Measurements from ENCODE around the gene SLITRK3.
"Not testable (repeated sequence)": the region's sequence is repeated elsewhere in the genome, so short reads cannot be mapped to it uniquely, and the experiment has no call there.

The SLITRK3 gene

GRCh38 chr3:165191491-165191890 is 4.7 kb downstream of the SLITRK3 start:
- DNase-seq (ENCODE audit: low read depth): no peak

GRCh38 chr3:165188452-165188851 is 7.7 kb downstream of the SLITRK3 start:
- DNase-seq (ENCODE audit: low read depth): no peak

GRCh38 chr3:165185707-165186327 is 10.4 kb downstream of the SLITRK3 start:
- DNase-seq (ENCODE audit: low read depth): peak; percentile 43

GRCh38 chr3:165181556-165181955 is 14.6 kb downstream of the SLITRK3 start:
- no peak for DNase-seq (ENCODE audit: low read depth)

- DNase-seq (ENCODE audit: low read depth): no peak
These were observed 25.9 kb downstream of the SLITRK3 start for GRCh38 chr3:165170236-165170635.

- DNase-seq (ENCODE audit: low read depth): no peak
These were observed 26.8 kb downstream of the SLITRK3 start for GRCh38 chr3:165169368-165169767.

GRCh38 chr3:165162883-165163282 is 33.3 kb downstream of the SLITRK3 start:
- DNase-seq (ENCODE audit: low read depth): no peak

- DNase-seq (ENCODE audit: low read depth): no peak
These were observed 36.3 kb downstream of the SLITRK3 start for GRCh38 chr3:165159760-165160421.

GRCh38 chr3:165158011-165158410 is 38.2 kb downstream of the SLITRK3 start:
- no peak for DNase-seq (ENCODE audit: low read depth)

- DNase-seq (ENCODE audit: low read depth): no peak
These were observed 39.3 kb downstream of the SLITRK3 start for GRCh38 chr3:165156757-165157420.

- DNase-seq (ENCODE audit: low read depth): no peak
These were observed 47.2 kb downstream of the SLITRK3 start for GRCh38 chr3:165148876-165149441.

GRCh38 chr3:165144271-165144670 is 51.9 kb downstream of the SLITRK3 start:
- DNase-seq (ENCODE audit: low read depth): no peak

- not testable (repeated sequence) for DNase-seq (ENCODE audit: low read depth)
These were observed 56.3 kb downstream of the SLITRK3 start for GRCh38 chr3:165139918-165140317.

Data from fibroblast of the conjunctiva (primary cell).